Smooth muscle cell (in vitro differentiated cells): Measurements from ENCODE around the gene HOXC10. TPM values are rescaled to one million over a fixed set of nuclear protein-coding genes. Genes with fewer than 3 reads are reported as not detected.
A peak's percentile ranks its signal among the peaks of the same experiment; 100 is the strongest.

Source experiments
- DNase-seq: peaks from one replicate; lab custom pipeline; 2025; ENCODE audit not compliant: unreplicated experiment; lab: John Stamatoyannopoulos, UW
- H2AFZ ChIP-seq: fragments of 200-600 bp; sonication (generic); 2 replicates; pipeline ENCODE4 v1.6.0; 2016; ENCODE audit warnings: antibody characterized with exemption, low read depth, mild to moderate bottlenecking
- H3F3A ChIP-seq: fragments of 200-600 bp; sonication (generic); 2 replicates; pipeline ENCODE4 v1.6.0; 2017; ENCODE audit warnings: antibody characterized with exemption, low read depth
- H3K27ac ChIP-seq: fragments of 200-600 bp; sonication (generic); 2 replicates; pipeline ENCODE4 v1.5.1; 2016; ENCODE audit warnings: low read depth, mild to moderate bottlenecking
- H3K27me3 ChIP-seq: fragments of 200-600 bp; sonication (generic); 2 replicates; pipeline ENCODE4 v1.6.1; 2016; ENCODE audit warnings: low read depth, mild to moderate bottlenecking
- H3K36me3 ChIP-seq: fragments of 200-600 bp; sonication (generic); 2 replicates; pipeline ENCODE4 v1.5.1; 2016; ENCODE audit warnings: low read depth
- H3K4me1 ChIP-seq: fragments of 200-600 bp; sonication (generic); 2 replicates; pipeline ENCODE4 v1.5.1; 2016; ENCODE audit warnings: low read depth
- H3K4me2 ChIP-seq: fragments of 200-600 bp; sonication (generic); 2 replicates; pipeline ENCODE4 v1.6.0; 2016; ENCODE audit warnings: mild to moderate bottlenecking
- H3K4me3 ChIP-seq: fragments of 200-600 bp; sonication (generic); 2 replicates; pipeline ENCODE4 v1.5.1; 2016; ENCODE audit warnings: mild to moderate bottlenecking
- H3K79me2 ChIP-seq: fragments of 200-600 bp; sonication (generic); 2 replicates; pipeline ENCODE4 v1.6.0; 2016; ENCODE audit warnings: low read depth, mild to moderate bottlenecking
- H3K9ac ChIP-seq: fragments of 200-600 bp; sonication (generic); 2 replicates; pipeline ENCODE4 v1.6.0; 2016; ENCODE audit warnings: low read depth
- H3K9me3 ChIP-seq: fragments of 200-600 bp; sonication (generic); replicated peaks from 2 replicates; pipeline ENCODE4 v1.5.1; 2016; ENCODE audit warnings: low read depth
- H4K20me1 ChIP-seq: fragments of 200-600 bp; sonication (generic); 2 replicates; pipeline ENCODE4 v1.6.0; 2016; ENCODE audit warnings: low read depth
- CTCF ChIP-seq: fragments of 200-600 bp; sonication (generic); IDR thresholded peaks from 2 replicates; pipeline ENCODE4 v1.5.1; 2017; ENCODE audit warnings: borderline replicate concordance, mild to moderate bottlenecking, antibody characterized with exemption; ENCODE audit not compliant: insufficient read depth, poor library complexity, severe bottlenecking
- WGBS: methylation state at CpG from one replicate; pipeline ENCODE4 v1.1.7; 2016; ENCODE audit warnings: low lambda C conversion rate; 5-methylcytosine and 5-hydroxymethylcytosine counted together
- polyA plus RNA-seq: library from polyadenylated mRNA; unstranded; fragments of >200 nt; fragmentation: Nextera tagmentation; extraction: Ambion mirVana; gene quantifications from 2 replicates; pipeline ENCODE4 v1.2.1, GENCODE V29; 2016
- total RNA-seq: library from RNA; depleted of rRNA; stranded (reverse); fragments of >200 nt; gene quantifications from 2 replicates; pipeline ENCODE4 v1.2.3, GENCODE V29; 2014

HOXC10 gene
- total and polyA plus RNA-seq, 2 experiments from 2014 or later, result 0.66 TPM; not detected in 1

DNA sequence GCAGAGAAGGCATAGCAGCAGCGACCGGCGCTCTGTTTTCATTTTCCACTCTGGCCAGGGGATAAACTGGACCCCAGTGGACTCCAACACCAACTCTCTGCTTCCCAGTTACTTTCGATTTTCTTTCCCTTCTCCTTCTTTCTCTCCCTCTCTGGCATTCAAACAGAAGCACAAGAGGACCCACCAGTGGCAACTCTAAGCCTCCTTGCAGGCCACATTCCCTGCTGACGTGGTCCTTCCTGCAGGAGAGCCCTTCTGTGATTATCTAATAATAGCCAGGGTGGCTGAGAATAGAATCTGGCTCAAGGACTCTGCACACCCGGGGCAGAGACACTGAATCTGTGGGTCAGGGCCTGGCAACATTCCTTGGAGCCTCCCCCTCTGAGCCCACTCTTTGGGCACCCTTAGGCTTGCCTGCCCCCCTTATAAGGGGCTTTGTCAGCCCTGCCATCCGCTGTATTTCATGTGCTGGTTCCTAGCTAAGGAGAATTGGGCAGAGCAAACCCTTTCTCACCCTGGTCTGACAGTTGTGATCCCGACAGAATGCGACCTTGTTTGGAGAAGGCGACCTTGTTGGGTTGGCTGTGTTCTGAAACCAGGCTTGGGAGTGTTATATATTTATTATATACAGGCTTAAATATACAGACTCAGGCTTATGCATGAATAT lies 35.1 kb downstream of the HOXC10 start:
- Histone ChIP-seq H3K9ac (no peak overlapping the region), H3K36me3 (no peaks in the 10 kb centered on the region), H2AFZ (no peak overlapping the region), H4K20me1 (no peaks in the 10 kb centered on the region), H3K4me2 (peak overlapping the region; percentile 82), H3K9me3 (no peaks in the 10 kb centered on the region), H3K27me3 (peaks cover 90% of the 10 kb centered on the region), H3F3A (no peaks in the 10 kb centered on the region), H3K4me1 (peaks cover 6% of the 10 kb centered on the region), H3K4me3 (peak overlapping the region; percentile 42), H3K79me2 (peaks cover 33% of the 10 kb centered on the region), H3K27ac (peak overlapping the region; percentile 87)
- WGBS, result 27% methylated on average over 10 of the region's 10 CpGs
- TF ChIP-seq CTCF, result no peak
- DNase-seq, result no peak

GRCh38 chr12:54020591-54021405 lies 35.9 kb downstream of the HOXC10 start:
- WGBS, result 37% methylated on average over 23 of the region's 23 CpGs
- H3K9me3 ChIP-seq, result no peaks in the 10 kb centered on the region
- DNase-seq, result no peak
- no peak for TF ChIP-seq CTCF
- peak overlapping the region; percentile 82 for H3K4me2 ChIP-seq
- H3K27ac ChIP-seq, result peak overlapping the region; percentile 87
- H3F3A ChIP-seq, result no peaks in the 10 kb centered on the region
- H3K4me1 ChIP-seq, result peaks cover 6% of the 10 kb centered on the region
- H3K4me3 ChIP-seq, result peak overlapping the region; percentile 42
- H4K20me1 ChIP-seq, result no peaks in the 10 kb centered on the region
- peaks cover 90% of the 10 kb centered on the region for H3K27me3 ChIP-seq
- H3K36me3 ChIP-seq, result no peaks in the 10 kb centered on the region
- H3K79me2 ChIP-seq, result peaks cover 36% of the 10 kb centered on the region
- no peak overlapping the region for H2AFZ ChIP-seq
- no peak overlapping the region for H3K9ac ChIP-seq

- Histone ChIP-seq H3F3A (no peaks in the 10 kb centered on the region), H2AFZ (no peak overlapping the region), H3K9ac (no peak overlapping the region), H3K9me3 (no peaks in the 10 kb centered on the region), H3K4me1 (peaks cover 6% of the 10 kb centered on the region), H3K4me2 (peak overlapping the region; percentile 82), H3K79me2 (peaks cover 42% of the 10 kb centered on the region), H3K4me3 (peak overlapping the region; percentile 42), H3K27me3 (peaks cover 90% of the 10 kb centered on the region), H3K27ac (peak overlapping the region; percentile 87), H3K36me3 (no peaks in the 10 kb centered on the region), H4K20me1 (no peaks in the 10 kb centered on the region)
- 10% methylated on average over 16 of the region's 16 CpGs for WGBS
- DNase-seq, result no peak
- peak; percentile 11 for TF ChIP-seq CTCF
Measured at GRCh38 chr12:54021432-54022013, 36.6 kb downstream of the HOXC10 start.
